Measurements from ENCODE around the gene TMEM127.
"Not testable (repeated sequence)": the region's sequence is repeated elsewhere in the genome, so short reads cannot be mapped to it uniquely, and the experiment has no call there.

TMEM127 gene, protein sequence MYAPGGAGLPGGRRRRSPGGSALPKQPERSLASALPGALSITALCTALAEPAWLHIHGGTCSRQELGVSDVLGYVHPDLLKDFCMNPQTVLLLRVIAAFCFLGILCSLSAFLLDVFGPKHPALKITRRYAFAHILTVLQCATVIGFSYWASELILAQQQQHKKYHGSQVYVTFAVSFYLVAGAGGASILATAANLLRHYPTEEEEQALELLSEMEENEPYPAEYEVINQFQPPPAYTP

GRCh38 chr2:96265840-96266679 lies at the start of gene TMEM127, which contains the start of gene CIAO1:
Gene TMEM127 (minus strand): TSS chr2:96265997. CDS start chr2:96265381, 616 bp downstream.
Gene CIAO1 (plus strand): TSS chr2:96266225. CDS start chr2:96266351, 126 bp downstream.
- peak; percentile 98 for DNase-seq

GRCh38 chr2:96315005-96315399 lies 49.2 kb upstream of the TMEM127 start:
- DNase-seq = no peak

- DNase-seq = no peak
Measured at GRCh38 chr2:96308248-96308647, 42.5 kb upstream of the TMEM127 start.

DNA sequence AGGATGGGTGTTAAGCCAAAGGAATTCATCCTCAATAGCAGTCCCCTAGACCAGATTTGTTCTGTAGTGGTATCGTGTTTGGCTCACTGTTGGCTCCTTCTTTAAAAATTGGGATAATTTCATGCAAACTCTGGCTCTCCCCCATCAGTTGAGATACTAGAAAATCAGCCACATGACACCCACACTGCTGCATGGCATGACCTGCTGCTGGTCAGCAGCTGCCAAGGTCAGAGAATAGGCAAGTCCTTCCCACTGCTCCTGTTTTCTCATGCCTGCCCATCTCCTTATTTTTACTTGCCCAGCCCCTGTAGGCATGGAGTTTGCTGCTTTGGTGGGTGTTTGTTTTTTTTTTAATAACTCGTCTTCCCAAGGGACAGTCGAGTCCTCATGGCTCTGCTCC lies 40.6 kb upstream of the TMEM127 start:
- DNase-seq = no peak

DNA sequence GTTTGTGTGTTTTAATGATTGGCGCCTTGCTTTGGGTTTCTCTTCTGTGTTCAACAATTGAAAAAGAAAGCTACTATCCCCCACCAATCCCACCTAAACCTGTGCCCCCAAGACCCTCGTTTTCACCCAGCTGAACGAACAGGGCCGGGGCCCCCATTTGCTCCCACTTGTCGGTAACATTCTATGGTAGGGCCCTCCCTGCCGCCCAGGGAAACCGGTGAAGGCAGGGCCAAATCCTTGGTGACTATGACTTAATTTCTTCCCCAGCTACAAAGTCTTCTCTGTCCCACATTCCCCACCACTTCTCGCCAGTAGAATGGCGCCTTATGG lies 40.1 kb upstream of the TMEM127 start:
- no peak for DNase-seq

DNA sequence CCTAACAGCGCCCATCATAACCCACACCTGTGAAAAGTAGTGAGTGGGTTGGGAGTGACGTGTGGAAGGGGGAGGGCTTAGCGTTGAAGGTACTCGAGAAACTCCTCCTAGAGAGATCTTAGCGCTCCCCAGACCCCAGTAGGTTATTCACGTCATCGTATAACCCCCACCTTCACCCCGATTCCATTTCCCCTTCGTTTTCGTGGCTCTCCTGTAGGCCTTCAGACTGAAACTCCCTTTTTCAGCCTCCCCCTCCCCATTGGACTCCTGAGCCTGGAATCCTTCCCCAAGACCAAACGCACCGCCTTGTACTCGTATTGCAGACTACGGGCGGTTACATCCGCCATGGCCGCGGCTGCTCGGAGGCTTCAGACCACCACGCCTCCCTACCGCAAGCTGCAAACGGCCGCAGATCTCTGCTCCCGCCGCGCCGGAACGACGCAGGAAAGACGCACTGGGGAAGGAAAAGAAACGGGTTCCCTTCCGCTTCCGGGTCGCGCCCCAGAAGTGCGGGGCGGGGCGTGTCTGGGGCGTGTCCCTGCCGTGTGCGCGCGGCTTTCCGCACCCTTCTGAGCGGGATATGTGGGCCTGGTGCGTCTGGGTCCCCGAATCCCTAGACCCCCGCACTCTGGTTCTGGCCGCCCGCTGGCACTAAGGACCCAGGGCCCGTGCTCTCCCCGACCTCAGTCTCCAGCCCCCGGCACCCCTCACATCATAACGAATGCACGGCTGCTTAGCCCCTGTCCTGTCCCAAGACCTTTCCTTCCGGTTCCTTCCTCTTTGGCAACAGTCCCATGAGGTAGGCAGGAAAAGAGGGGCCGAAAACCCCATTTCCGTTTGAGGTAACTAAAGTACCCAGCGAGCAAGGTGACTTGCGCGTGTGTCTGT lies 39.5 kb upstream of the TMEM127 start, which contains the start of gene SNRNP200:
Gene SNRNP200, minus strand, starts transcription at position 456 of the 888 bp plus-strand sequence. Its CDS starts 109 bp downstream, at position 347.
- DNase-seq = peak; percentile 84

GRCh38 chr2:96304606-96305005 lies 38.8 kb upstream of the TMEM127 start:
- DNase-seq = no peak

DNA sequence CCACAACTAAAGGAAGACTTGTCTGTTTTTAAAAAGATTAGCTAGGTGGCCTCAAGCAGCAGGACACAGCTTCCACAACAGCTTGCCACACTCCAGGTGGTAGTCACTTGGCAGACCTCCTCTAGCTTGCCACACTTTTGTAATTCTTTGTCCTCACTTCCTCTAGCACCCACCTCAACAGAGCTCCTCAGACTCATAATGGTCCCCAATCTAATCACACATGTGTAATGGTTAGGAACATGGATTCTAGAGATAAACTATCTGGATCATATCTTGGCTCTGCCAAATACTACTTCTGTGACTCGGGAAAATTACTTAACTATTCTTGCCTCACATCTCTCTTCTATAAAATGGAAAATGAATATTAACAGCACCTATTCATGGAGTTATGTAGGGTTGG lies 36.1 kb upstream of the TMEM127 start:
- DNase-seq = no peak

DNA sequence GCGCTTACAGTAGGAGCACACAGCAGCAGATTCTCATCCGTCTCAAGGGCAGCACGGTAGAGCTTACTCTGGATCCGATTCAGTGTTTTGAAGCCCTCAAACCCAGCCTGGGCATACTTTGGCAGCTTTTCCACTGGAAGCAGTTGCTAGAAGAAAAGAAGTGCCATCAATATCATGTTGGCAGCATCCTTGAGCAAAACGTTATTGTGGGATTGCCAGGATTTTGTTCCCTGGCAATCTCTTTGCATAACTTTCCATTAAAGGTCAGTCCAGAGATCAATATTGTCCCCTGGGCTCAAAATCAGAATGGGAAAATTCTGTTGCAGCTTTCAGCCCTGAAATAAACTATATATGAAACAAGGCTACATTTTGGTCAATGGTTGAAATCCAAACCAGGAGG lies 31.1 kb upstream of the TMEM127 start:
- DNase-seq = no peak

DNA sequence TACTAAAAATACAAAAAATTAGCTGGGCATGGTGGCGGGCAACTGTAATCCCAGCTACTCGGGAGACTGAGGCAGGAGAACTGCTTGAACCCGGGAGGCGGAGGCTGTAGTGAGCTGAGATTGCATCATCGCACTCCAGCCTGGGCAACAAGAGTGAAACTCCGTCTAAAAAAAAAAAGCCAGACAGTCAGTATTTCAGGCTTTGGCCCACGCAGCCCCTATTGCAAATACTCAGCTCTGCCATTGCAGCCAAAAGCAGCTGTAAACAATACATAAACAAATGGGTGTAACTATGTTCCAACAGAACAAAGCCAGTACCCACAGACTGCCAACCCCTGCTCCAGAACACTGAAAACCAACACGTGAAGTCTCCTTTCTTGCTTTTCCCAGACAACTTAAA lies 28.5 kb upstream of the TMEM127 start:
- DNase-seq = not testable (repeated sequence)

GRCh38 chr2:96291751-96292150 lies 26.0 kb upstream of the TMEM127 start:
- no peak for DNase-seq

GRCh38 chr2:96287273-96287856 lies 21.6 kb upstream of the TMEM127 start:
- DNase-seq = no peak

DNA sequence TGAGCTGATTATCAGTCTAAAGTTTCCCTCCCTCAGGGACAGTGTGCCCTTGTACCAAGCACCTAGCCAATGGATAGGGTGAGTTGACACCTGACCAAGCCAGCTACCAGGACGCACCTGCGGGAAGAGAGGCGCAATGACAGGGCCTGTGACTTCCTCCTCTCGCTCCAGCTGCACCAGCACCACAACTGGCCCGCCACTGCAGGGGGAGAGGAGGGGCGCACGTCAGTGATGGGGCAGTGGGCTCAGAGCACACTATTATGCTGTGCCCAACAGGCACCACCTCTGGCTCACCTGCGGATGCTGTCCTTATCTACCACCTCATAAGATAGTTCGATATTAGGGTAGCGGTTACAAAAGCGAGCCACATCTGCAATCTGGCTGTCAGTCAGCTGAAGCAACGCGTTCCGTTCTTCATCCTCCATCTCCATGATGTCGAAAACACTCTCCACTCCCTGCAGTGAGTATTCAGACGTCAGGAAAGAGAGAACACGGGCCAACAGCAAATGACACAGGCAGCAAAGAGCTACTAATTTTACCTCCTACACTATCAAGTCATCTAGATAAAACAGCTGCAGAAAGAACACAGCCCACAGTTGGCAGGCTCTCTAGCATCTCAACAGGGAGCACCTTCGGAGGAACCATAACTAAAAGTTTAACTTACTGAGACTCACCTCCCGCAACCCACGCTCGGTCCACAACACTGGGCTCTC lies 11.1 kb upstream of the TMEM127 start:
- DNase-seq = no peak

DNA sequence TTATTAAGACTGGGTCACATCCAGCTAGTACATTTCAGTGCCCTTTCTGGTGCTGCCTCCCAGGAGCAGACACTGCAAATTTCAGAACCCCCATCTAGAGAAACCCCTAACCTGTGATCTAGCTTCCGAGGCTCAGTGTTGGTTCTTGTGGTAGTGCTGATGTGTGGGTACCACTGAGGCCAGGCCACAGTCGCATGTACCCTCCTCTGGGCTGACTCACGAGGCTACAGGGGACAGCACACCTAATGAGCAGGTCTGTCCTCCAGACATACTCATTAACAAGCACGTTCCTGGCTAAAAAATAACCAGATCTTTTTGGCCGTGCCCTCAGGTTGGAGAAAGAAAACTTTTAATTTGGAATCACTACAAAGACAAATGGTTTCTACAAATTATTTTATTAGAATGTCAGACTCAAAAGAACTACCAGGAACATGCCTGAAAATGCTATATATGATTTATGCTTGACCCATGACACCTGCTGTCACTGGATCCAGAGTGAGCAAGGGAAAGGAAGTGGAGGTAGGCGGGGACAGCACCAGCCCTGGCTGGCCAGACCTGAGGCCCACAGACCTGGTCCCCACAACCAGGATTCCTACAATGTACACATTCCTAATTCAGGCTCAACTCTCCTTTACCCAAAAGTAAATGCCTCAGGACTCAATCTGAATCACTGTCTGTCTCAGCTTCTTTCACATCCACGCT lies 8.7 kb upstream of the TMEM127 start:
- no peak for DNase-seq

- no peak for DNase-seq
Measured at GRCh38 chr2:96273763-96274162, 8.0 kb upstream of the TMEM127 start.

DNA sequence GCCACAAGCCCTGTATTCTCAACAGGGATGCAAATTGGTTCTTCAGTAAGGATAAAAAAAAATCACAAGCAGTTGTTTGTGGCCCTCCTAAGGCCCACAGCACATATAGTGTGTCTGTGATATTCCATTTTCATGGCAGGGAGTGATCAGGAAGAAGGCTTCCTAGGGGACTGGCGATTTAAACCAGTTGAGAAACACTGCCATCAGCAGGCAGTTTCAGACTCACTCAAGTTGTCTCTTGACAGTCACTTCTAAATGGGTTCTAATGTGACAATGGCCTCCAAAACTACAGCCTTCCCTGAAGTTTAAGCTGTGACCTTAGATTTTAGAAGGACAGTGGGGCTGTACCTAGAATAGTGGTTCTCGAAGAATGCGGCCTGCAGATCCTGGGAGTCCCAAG lies 6.2 kb upstream of the TMEM127 start:
- DNase-seq = no peak

GRCh38 chr2:96267159-96267971 lies 1.6 kb upstream of the TMEM127 start:
- no peak for DNase-seq

- DNase-seq = no peak
Measured at GRCh38 chr2:96265349-96265839, 403 bp downstream of the TMEM127 start.

GRCh38 chr2:96264656-96265348 lies 995 bp downstream of the TMEM127 start:
- no peak for DNase-seq

- no peak for DNase-seq
Measured at GRCh38 chr2:96264086-96264485, 1.7 kb downstream of the TMEM127 start.
